ENCODE measurements around the gene SDHA. TPM values are rescaled to one million over a fixed set of nuclear protein-coding genes. Genes with fewer than 3 reads are reported as not detected.
"Not testable (repeated sequence)": the region's sequence is repeated elsewhere in the genome, so short reads cannot be mapped to it uniquely, and the experiment has no call there.

SDHA gene
- total and polyA plus RNA-seq, 10 of the 15 experiments (the other 5 are each of a cell fraction or from before 2014, with no cell fraction given): 63.3 to 205 (median 104) TPM

DNA sequence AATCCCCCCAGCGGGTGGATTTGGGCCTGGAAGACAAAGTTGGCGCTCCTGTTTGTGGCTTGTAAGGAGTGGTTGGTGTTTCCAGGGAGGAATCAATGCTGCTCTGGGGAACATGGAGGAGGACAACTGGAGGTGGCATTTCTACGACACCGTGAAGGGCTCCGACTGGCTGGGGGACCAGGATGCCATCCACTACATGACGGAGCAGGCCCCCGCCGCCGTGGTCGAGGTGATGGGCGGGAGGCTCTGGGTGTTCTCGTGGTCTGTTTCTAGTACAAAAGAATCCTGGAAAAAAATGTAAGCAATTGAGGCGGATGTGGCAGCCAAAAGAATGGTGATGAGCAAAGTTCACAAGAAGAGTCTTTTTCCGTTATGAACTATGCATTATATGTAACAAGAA lies 7.2 kb downstream of the SDHA start:
- in situ Hi-C loops (cut with MboI) (no loop called here), intact Hi-C loops (cut with micrococcal nuclease; ENCODE audit: unreplicated experiment) (no loop called here)
- FAIRE-seq (no peak), DNase-seq (ENCODE audit: low read depth, low spot score) (no peak), ATAC-seq (no peak)
- WGBS (ENCODE audit: insufficient coverage, insufficient replicate concordance, low lambda C conversion rate, missing lambda C conversion rate): 97% methylated on average over 14 of the region's 14 CpGs
- Histone ChIP-seq H3K27me3 (replicated peaks in 1 of 2; ENCODE audit: control insufficient read depth in 2 of 2, insufficient read depth in 2 of 2, low read length in 1 of 2) (no peaks in the 10 kb centered on the region), H4K20me1 (ENCODE audit: control insufficient read depth, insufficient read depth) (no peaks in the 10 kb centered on the region), H3K4me2 (ENCODE audit: control insufficient read depth, insufficient read depth) (no peak overlapping the region), H3K9ac (ENCODE audit: control insufficient read depth, insufficient read depth, low read length) (no peak overlapping the region), H3K79me2 (ENCODE audit: control insufficient read depth, insufficient read depth, low read length) (peaks cover 28% of the 10 kb centered on the region), H3K9me3 (replicated peaks; ENCODE audit: control insufficient read depth, insufficient read depth, low read length) (no peaks in the 10 kb centered on the region), H3K4me1 (ENCODE audit: control insufficient read depth, insufficient read depth, low read length) (peaks cover 9% of the 10 kb centered on the region), H3K4me3 (no peak overlapping the region), H2AFZ (ENCODE audit: control insufficient read depth, low read depth, low read length) (no peak overlapping the region), H3K36me3 (ENCODE audit: control insufficient read depth in 2 of 2, insufficient read depth in 2 of 2, low read length in 1 of 2) (peaks cover 15 to 25% of the 10 kb centered on the region in 2 experiments), H3K27ac (ENCODE audit: control insufficient read depth, insufficient read depth) (no peak overlapping the region)
- BruUV-seq (replicated peaks): no TSS peak
- ChIA-PET RAD21 (ENCODE audit: unreplicated experiment) (no interaction called here), SMC1A (ENCODE audit: uncharacterized antibody, unreplicated experiment) (no interaction called here), POLR2A (interaction anchor here (0.6 kb wide), 1 partner anchor 380 kb away, joined by 7 read pairs; no protein-coding TSS in a partner anchor), CTCF (no interaction called here)
- no peak for TF ChIP-seq ZNF207 (IDR thresholded peaks at IDR 0.05; ENCODE audit: borderline replicate concordance)

GRCh38 chr5:227375-227774 lies 9.3 kb downstream of the SDHA start:
- H3K27me3 ChIP-seq (replicated peaks in 1 of 2; ENCODE audit: control insufficient read depth in 2 of 2, insufficient read depth in 2 of 2, low read length in 1 of 2); CTCF ChIA-PET; POLR2A ChIA-PET; H4K20me1 ChIP-seq (ENCODE audit: control insufficient read depth, insufficient read depth); H2AFZ ChIP-seq (ENCODE audit: control insufficient read depth, low read depth, low read length); H3K4me3 ChIP-seq; H3K4me1 ChIP-seq (ENCODE audit: control insufficient read depth, insufficient read depth, low read length); H3K27ac ChIP-seq (ENCODE audit: control insufficient read depth, insufficient read depth); BruUV-seq (replicated peaks); ATAC-seq; FAIRE-seq; RAD21 ChIA-PET (ENCODE audit: unreplicated experiment); H3K9me3 ChIP-seq (replicated peaks; ENCODE audit: control insufficient read depth, insufficient read depth, low read length); H3K4me2 ChIP-seq (ENCODE audit: control insufficient read depth, insufficient read depth); intact Hi-C loops (cut with micrococcal nuclease; ENCODE audit: unreplicated experiment); SMC1A ChIA-PET (ENCODE audit: uncharacterized antibody, unreplicated experiment); DNase-seq (ENCODE audit: low read depth, low spot score); in situ Hi-C loops (cut with MboI); H3K9ac ChIP-seq (ENCODE audit: control insufficient read depth, insufficient read depth, low read length): not testable (repeated sequence)
- Histone ChIP-seq H3K36me3 (ENCODE audit: control insufficient read depth in 2 of 2, insufficient read depth in 2 of 2, low read length in 1 of 2) (peaks cover 18 to 25% of the 10 kb centered on the region in 2 experiments), H3K79me2 (ENCODE audit: control insufficient read depth, insufficient read depth, low read length) (peaks cover 10% of the 10 kb centered on the region)
- WGBS (ENCODE audit: insufficient coverage, insufficient replicate concordance, low lambda C conversion rate, missing lambda C conversion rate): 97% methylated on average over 17 of the region's 17 CpGs

Measured in GM12878 (cell line).